T-helper 9 cell (primary cell): Measurements from ENCODE around the gene PKN2.

Experiments
- DNase-seq: peaks from one replicate; pipeline ENCODE4 v3.0.0-alpha.2; 2020

The PKN2 gene

DNA sequence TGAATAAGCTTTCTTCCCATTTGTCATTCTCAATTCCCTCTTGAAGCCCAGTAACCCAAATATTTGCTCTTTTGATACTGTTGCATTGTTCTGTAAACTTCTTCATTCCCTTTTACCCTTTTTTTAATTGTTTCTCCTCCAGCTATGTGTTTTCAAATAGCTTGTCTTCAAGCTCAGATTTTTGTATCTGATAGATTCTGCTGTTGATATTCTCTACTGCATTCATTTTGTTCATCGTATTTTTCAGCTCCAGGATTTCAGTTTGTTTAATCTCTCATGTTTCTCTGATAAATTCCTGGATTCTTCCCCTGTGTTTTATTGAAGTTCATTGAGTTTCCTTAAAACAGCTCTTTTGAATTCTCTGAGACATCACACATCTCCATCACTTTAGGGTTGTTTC lies 51.8 kb downstream of the PKN2 start:
- DNase-seq, result no peak

- DNase-seq, result no peak
These were observed 52.7 kb downstream of the PKN2 start for GRCh38 chr1:88736633-88737248.

GRCh38 chr1:88737338-88737927 lies 53.4 kb downstream of the PKN2 start:
- no peak for DNase-seq

DNA sequence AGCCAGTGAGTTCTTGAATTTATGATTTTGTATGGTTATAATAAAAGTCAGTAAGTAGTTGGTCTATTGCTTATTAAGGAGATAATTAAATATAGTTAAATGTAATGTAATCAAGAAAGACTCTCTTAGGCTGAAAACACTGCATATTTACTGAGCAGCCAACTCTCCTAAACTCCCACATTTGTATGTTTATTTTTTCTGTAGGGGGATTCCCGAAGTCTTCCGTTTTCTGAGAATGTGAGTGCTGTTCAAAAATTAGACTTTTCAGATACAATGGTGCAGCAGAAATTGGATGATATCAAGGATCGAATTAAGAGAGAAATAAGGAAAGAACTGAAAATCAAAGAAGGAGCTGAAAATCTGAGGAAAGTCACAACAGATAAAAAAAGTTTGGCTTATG lies 56.7 kb downstream of the PKN2 start:
- DNase-seq, result no peak

DNA sequence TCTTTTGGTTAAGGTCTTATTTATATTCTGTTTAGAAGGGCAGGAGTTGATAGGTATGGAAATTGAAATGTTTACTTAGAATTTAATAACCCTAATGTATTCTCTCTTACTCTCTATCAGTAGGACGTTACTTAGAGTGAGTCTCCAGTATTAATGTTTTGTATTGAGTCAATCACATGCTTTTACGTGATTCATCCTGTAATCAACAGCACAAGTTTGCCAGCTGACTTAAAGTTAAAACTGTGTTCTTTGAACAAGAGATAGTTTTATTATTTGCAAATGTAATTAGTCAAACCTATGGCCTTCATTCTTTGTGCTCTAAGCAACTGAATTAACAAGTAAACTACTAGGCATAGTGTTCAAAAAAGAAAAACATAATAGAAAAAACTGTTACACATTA lies 57.3 kb downstream of the PKN2 start:
- no peak for DNase-seq

- no peak for DNase-seq
These were observed 58.5 kb downstream of the PKN2 start for GRCh38 chr1:88742531-88742930.

- no peak for DNase-seq
These were observed 60.1 kb downstream of the PKN2 start for GRCh38 chr1:88744142-88744541.

DNA sequence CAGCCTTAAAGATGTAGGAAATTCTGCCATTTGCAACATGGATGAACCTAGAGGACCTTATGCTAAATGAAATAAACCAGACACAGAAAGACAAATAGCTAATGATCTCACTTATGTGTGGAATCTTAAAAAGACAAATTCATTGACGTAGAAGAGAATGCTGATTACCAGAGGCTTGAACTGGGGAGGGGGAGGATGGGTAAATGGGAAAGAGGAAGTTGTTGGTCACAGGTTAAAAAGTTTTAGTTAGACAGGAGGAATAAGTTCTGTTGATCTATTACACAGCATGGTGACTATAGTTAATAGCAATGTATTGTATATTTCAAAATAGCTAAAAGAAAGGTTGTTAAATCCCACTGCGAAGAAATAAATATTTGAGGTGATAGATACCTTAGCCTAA lies 62.8 kb downstream of the PKN2 start:
- DNase-seq, result no peak

DNA sequence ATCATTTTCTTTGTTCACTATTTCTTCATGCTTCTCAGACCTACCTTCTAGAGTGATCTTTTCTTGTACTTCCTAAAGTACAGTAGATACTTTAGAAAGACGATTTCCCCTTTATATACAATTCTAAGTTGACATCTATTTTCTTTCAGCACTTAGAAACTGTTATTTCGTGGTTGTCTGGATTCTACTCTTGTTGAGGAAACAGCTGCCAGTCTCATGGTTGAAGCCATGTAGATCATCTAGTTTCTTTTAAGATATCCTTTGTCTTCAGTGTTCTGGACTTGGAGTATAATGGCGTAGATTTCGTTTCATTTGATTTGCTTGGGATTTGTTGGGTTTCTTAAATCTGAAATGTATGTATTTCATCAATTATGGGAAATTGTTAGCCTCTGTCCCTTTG lies 67.6 kb downstream of the PKN2 start:
- DNase-seq, result no peak

DNA sequence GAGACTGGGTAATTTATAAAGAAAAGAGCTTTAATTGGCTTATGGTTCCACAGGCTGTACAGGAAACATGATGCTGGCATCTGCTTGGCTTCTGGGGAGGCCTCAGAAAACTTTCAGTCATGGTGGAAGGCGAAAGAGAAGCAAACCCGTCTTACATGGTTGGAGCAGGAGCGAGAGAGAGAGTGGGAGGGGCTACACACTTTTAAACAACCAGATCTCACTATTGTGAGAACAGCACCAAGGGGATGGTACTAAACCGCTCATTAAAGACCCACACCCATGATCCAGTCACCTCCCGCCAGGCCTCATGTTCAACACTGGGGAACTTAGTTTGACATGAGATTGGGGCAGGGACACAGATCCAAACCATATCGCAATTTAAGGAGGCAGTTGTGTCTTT lies 69.4 kb downstream of the PKN2 start:
- DNase-seq, result no peak

DNA sequence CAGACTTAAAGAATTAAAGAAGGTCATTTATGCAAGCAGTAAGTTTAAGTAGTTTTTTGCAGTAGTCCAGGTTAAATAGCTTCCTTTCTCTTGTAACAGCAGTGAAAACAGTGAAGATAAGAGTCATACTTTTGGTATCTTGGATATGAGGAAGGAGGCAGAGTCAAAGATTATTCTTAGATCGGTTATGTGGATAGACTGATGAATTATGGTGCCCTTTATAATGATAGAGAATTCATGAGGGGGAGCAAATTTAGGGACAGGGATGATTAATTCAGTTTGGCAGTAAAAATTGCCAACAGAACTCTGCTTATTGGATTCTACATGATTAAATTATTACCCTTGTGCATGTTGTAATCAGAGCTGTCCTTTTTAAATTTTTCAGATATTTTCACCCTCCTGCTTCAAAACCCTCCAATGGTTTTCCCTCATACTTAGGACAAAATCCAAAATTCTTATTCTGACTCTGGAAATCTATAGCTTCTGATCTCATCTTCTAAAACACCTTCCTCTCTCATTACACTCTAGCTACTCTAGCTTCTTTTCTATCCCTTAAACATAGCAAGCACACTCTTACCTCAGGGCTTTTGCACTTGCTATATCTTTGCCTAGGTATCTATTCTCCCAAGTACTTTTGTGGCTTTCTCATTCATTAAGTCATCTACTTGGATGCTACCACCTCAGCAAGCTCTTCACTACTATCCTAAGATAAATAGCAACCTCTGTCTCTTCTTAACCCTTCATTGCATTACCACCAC lies 79.8 kb downstream of the PKN2 start:
- DNase-seq, result no peak

DNA sequence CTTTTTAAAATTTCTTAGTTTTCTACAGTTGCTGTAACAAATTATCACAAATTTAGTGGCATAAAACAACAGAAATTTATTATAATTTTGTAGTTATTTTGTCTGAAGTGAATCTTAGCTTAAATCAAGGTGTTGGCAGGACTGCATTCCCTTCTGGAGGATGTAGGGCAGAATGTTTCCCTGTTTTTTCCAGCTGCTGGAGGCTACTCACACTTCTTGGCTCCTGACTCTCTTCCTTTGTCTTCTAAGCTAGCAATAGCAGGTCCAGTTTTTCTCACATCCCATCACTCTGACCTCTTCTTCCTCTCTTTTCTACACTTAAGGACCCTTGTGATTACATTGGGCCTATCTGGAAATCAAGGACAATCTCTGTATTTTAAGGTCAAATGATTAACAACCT lies 84.1 kb downstream of the PKN2 start:
- no peak for DNase-seq

GRCh38 chr1:88768816-88769215 lies 84.7 kb downstream of the PKN2 start:
- no peak for DNase-seq

DNA sequence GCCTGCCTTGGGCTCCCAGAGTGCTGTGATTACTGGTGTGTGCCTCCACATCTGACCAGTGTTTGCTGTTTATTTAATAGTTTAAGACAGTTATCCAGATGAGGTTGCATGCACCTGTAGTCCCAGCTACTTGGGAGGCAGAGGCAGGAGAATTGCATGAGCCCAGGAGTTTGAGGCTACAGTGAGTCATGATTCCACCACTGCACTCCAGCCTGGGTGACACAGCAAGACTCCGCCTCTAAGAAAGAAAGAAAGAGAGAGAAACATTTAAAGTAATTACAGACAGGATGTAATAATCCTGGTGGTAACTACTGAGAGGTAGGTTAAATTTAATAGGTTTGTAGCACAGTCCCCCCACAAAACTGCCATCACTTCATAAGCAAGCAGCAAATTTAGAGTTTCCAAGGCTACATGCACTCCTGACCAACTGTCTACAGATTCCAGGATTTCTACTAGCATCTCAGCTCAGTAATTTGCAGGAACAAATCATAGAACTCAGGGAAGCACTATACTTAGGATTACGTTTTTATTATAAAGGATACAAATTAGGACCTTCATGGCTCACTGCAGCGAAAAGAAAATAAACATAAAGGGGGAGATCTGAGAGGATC lies 89.6 kb downstream of the PKN2 start:
- DNase-seq, result no peak

GRCh38 chr1:88774151-88774556 lies 90.1 kb downstream of the PKN2 start:
- DNase-seq, result no peak

DNA sequence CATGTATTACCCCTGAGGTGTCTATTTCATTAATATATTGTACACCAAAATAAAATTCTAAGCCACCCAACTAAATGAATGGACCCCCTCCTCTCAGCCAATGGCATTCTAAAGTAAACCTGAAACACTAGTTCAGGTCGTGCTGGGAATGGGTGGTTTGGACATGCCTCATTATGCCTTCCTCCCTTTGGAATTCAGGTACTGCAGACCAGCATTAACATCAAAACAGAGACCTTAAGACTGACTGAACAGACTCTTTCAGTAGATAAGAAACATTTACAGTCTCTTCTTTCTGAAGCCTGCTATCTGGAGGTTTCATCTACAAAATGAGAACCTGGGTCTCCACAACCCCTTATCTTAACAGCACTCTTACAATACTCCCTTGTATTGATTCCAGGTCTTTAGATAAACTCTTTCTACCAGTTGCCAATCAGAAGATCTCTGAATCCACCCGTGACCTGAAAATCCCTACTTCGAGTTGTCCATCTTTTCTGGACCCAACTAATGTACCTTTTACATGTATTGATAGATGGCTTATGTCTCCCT lies 93.6 kb downstream of the PKN2 start:
- no peak for DNase-seq

GRCh38 chr1:88779880-88780279 lies 95.8 kb downstream of the PKN2 start:
- no peak for DNase-seq

DNA sequence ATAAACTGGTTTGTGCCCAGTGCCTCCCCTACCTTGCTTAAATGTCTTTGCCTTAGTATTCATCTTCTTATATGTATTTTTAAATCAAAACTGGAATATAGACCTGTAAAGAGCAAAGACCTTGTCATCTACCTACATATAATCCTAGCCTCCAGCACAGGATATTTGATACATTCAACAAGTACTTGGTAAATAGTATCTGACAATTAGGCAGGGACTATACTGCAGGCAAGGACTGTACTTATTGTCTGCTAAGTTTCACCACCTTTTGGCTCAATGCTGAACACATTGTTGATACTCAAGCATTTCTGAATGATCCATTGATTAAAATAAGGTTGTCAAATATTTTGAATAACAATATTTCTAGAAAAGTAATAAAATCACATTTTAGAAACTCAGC lies 96.4 kb downstream of the PKN2 start:
- DNase-seq, result no peak

GRCh38 chr1:88783145-88783544 lies 99.1 kb downstream of the PKN2 start:
- DNase-seq, result no peak

DNA sequence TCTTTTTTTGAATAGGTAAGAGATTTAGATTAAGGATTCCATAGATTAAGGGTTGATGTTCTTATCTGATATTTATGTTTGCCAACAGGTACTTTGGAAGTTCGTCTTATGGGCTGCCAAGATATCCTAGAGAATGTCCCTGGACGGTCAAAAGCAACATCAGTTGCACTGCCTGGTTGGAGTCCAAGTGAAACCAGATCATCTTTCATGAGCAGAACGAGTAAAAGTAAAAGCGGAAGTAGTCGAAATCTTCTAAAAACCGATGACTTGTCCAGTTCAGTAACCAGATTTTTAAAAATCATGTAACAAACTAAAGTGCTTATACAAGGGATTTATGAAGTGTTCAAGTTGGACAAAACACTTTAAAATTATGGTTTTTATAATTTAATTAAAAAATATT lies 100.5 kb downstream of the PKN2 start:
- no peak for DNase-seq

DNA sequence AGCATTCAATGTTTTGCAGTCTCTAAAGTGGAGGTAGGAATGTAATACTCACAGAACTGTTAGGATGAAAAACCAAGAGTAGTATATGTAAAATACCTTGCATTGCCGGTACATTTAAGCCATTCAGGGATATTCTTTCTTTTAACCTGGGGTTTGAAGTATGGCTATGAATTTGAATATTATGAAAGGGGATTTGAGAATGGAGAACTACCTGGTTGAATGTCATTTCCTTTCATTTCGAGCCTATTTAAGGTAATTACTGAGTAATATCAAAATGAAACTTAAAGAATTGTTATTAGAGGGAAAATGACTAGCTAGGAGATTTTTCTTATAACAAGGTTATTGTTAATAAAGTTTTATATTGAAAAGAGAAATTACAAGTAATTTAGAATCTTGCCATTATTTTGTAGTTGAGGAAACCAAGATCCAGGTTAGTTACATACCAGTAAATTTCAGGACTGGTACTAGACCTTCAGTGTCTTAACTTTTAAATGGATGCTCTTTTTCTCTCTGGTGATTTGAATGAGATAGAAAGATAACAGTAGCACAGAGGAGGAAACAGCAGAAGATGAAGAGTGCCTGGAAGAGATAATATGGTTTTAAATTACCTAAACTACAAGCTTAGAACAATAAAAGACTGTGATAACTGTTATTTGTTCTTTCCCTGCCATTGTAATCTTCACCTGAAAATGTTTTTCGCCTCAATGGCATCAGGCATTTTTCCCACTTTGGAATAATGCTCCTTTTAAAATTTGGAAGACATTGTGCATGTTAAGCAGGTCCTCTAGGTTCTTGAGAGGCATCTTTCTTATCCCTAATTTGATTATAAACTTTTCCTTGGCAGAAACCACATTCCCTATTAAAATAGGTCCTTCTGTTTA lies 103.2 kb downstream of the PKN2 start:
- no peak for DNase-seq

DNA sequence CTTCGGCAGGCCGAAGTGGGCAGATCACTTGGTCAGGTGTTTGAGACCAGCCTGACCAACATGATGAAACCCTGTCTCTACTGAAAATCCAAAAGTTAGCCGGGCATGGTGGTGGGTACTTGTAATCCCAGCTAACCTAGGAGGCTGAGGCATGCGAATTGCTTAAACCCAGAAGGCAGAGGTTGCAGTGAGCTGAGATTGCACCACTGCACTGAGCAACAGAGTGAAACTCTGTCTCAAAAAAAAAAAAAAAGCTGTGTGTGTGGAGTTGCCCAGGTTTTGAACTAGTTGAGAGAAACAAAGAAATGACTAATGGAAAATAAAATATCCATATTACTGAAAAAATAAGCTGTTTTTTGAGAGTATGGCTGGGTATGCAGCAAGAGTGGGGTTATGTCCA lies 107.1 kb downstream of the PKN2 start:
- no peak for DNase-seq

GRCh38 chr1:88799491-88799890 lies 115.4 kb downstream of the PKN2 start:
- DNase-seq, result no peak
